GM18505 (cell line): ENCODE results near the gene NUDCD3.
A peak's percentile ranks its signal among the peaks of the same experiment; 100 is the strongest.

ENCODE experiments used
- ATAC-seq: cut with Tn5 transposase; IDR thresholded peaks from one replicate; pipeline ENCODE4 v1.9.1; 2021; ENCODE audit not compliant: unreplicated experiment
- POLR2A ChIP-seq: IDR thresholded peaks from 4 replicates; pipeline ENCODE4 v1.6.1; 2011; ENCODE audit warnings: borderline replicate concordance; ENCODE audit not compliant: insufficient read depth, insufficient read length; ENCODE audit errors: extremely low read depth

Gene NUDCD3

DNA sequence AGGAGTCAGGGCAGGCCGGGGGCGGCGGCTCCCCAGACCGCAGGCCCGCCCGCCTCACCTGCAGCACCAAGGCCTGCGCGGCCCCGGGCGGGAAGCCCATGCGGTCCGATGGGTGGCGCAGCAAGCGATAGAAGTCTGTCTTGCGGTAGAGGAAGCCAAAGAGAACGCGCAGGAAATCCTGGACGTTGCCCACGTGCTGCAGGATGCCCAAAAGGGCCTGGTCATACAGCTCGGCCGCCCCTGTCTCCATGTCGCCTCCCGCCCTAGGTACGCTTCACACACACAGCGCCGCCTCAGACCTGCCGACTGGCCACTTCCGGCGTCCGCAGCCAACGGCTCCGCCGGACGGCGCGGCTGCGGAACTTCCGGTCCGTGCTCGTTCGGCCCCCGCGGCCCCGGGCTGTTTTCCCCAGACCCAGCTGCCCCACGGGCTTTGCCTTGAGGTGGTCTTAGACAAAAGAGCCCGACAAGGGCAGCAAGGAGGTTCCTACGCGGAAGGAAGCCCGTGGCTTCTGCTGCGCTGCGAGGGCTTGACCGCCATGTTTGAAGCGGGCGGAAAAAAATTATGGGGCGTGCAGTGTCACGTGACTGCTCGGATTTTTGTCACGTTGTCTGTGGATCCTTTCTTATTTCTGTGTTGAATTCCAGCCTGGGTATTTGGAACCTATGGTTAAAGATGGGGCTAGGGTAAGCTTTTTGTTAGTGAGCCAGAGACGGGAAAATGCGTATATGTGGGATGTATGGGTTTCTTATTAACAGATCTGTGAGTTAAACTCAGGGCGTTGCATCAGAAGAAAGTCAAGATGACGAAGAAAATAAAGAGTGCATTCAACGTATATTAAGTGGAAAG is at the start of gene NUDCD3:
TSS of gene NUDCD3 (minus strand) at position 308 of the 850 bp plus-strand sequence. CDS start at position 250, 58 bp downstream.
- ATAC-seq = peak; percentile 90
- TF ChIP-seq POLR2A = peak; percentile 72

DNA sequence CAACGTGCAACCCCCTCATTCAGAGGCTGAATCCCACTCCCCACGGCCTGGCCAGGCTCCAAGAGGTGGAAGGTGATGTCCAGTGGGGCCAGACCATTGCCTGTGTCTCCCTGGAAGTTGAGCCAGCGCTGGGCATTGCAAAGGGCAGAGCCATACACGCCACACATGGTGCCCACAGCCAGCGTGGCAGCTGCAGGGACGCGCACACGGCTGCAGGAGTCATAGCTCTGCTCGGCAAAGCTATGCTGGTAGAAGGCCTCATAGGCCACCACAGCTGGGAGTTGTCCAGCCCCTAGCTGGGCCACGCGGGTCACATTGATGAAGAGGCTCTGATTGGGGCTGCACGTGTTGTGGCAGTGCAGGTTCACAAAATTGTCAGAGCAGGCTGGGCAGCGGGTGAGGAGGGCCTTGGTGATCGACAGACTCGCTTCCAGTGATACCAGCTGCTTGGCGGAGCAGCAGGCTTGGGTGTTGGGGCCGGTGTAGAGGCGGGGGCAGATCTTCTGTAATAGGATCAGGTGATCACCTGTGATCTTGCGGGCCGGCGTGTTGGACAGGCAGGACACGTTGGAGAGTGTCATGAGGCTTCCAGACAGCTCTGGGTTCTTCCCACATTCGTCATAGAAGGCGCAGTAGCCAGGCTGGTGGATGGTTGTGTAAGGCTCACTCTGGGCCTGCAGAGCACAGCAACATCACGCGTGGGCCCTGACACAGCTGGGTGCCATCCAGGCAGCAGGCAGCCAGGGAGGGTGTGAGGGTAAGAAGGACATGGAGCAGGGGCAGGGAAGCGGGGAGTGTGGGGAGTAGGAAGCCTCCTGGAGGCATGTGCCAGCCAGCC is 49.4 kb upstream of the NUDCD3 start:
- no peak for ATAC-seq
- no peak for TF ChIP-seq POLR2A

DNA sequence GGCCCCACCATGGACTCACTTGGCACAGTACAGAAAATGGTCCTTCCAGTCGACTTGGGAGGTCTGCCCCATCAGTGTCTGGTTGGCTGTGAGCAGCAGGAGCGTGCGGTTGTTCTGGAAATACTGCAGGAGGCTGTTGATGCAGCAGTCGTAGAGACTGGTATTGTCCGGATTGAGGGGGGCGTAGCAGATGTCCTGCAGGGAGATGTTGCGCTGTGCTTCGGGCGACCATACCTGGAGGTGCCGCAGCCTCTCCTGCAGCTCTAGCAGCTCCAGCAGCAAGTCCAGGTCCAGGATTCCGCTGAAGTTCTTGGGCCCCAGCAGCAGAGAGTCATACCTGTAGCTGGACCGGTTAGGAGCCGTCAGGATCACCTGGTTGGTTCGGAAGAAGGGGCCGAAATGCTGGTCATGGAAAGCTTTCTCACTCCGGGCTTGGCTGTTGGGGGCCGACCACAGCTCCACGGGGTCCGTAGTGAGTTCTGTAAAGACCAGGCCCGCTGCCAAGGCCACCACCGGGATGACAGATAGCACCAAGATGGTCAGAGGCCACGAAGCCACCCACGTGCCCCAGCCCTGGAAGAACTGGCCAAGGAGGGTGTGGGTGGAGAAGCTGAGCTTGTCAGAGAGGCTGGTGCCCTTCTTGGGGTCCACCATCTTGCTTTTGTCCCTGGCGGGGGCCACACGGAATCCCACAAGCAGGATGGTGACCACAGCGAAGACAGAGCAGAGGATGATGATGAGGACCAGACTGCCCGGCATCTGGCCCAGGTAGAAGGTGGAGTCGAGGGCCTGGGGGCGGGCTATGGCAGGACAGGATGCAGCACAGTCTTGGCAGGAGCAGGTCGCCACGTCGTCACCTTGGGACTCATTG is 48.6 kb upstream of the NUDCD3 start:
- no peak for TF ChIP-seq POLR2A
- no peak for ATAC-seq

DNA sequence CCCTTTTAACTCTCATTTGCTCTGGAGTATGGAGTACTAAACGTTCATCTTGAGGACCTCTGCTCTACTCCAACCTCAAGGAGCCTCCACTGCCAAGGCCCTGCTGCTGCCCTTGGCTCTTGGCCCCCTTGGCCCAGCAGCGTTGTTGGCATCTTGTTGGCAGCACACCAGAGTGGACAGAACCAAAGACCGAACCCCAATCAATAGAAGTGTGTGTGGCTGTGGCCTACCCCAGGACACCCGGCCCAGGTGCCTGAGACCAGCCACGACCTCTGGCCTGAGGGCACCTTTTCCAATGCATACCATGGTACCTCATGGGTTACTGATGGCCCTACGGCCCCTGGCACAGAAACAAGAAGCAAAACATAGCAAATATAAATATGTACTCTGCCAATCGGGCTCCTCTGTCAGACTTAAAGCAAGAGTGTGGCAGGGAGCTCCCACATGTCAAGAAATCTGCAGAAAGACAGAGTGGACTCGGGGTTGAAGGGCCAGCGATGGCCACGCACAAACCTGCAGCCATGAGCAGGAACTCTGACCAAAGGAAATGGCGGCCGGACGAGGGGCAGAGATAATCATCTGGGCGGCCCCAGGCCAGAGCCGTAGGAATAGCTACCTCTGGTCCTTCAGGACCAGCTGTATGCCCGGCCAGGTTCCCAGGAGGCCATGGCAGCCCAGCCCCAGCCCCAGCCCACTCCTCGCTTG is 47.8 kb upstream of the NUDCD3 start:
- ATAC-seq = no peak
- no peak for TF ChIP-seq POLR2A

DNA sequence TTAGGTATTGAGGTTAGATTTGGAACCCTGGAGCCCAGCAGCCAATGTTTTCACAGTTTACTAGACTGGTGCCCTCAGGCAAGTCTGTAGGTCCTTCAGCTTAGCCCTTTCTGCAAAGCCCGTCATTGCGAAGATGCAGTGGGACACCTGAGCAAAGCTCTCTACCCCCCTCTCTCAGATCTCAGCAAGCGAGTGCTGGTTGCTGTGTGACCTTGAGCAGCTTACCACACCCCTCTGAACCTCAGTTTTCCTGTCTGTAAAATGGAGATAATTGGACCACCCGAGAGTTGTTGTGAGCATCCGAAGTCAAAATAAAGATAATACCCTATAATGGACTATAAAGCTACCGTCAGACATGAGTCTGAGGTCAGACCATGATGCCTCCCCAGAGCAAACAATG is 47.0 kb upstream of the NUDCD3 start:
- TF ChIP-seq POLR2A = no peak
- no peak for ATAC-seq

DNA sequence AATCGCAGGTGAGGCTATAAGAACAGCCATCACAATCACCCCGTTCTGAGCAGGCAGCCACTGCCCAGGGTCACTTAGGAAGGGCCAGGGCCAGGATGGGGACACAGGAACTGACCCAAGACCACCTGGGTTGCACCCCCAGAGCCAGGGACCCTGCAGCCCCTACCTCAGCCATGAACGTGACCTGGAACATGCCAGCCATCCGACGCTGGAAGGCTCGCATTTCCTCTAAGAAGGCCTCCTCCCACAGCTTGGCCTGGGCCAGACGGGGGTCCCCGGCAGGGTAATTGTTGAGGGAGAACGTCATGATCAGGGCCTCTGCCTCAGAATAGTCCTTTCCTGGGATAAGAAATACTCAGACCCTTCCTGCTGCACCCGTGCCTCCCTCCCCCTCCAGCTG is 45.6 kb upstream of the NUDCD3 start:
- TF ChIP-seq POLR2A = no peak
- no peak for ATAC-seq

DNA sequence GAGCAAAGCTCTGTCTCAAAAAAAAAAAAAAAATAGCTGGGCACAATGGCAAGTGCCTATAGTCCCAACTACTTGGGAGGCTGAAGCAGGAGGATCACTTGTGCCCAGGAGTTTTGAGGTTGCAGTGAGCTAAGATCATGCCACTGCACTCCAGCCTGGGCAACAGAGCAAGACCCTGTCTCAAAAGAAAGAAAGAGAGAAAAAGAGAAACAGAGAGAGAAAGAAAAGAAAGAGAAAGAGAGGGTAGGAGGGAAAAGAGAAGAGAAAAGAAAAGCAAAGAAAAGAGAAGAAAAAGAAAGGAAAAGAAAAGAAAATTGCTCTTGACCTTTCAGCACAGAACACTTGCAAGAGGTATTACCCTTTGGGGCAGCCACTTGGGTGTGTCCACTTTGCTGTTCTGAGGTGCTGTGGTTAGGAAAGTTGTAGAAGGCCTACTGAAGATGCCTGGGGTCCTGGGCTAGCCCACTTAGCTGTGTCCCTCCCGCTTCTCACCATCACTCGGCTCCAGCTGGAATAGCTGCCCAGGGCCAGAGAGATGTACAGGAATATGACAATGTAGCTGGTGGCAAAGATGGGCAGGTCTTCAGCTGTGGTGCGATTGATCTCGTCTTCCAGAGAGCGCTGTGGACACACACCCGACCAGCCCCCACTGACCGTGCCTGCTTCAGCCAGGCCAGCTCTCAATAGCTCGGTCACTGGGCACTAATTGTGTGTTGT is 45.0 kb upstream of the NUDCD3 start:
- no peak for TF ChIP-seq POLR2A
- ATAC-seq = no peak

DNA sequence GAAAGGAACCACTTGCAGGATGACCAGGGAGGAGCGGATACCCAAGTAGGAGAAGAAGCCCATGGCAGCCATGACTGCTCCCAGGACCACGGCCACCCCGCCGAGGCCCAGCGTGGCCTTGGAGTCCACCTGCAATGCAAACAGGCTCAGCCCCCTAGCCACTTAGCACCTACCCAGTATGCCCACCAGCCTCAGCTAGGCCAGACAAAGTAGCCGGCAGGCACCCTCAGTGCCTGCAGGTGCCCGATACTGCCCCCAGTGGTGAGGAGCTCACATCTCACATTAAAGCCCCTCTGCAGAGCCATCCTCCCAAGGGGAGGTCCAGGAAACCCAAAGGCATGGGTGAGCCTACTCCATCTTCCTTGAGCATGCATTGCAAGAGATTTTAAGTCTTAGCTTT is 44.0 kb upstream of the NUDCD3 start:
- no peak for ATAC-seq
- TF ChIP-seq POLR2A = no peak

DNA sequence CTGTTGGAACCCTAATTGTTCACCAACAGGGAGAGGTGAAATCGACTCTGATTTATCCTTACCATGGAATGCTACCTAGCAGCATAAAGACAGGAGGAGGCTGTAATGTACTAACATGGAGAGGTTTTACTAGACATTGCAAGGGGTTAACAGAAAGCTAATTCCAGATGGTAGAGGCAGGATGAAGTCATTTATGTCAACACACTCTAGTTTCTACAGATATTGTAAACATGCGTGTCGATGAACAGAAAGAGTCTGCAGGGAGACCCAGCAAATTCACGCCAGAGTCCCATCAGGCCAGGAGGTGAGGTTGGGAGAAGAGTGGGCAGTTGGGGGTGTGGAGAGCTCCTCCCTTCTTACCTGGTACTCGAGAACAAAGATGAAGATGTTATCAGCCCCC is 43.6 kb upstream of the NUDCD3 start:
- no peak for TF ChIP-seq POLR2A
- no peak for ATAC-seq

DNA sequence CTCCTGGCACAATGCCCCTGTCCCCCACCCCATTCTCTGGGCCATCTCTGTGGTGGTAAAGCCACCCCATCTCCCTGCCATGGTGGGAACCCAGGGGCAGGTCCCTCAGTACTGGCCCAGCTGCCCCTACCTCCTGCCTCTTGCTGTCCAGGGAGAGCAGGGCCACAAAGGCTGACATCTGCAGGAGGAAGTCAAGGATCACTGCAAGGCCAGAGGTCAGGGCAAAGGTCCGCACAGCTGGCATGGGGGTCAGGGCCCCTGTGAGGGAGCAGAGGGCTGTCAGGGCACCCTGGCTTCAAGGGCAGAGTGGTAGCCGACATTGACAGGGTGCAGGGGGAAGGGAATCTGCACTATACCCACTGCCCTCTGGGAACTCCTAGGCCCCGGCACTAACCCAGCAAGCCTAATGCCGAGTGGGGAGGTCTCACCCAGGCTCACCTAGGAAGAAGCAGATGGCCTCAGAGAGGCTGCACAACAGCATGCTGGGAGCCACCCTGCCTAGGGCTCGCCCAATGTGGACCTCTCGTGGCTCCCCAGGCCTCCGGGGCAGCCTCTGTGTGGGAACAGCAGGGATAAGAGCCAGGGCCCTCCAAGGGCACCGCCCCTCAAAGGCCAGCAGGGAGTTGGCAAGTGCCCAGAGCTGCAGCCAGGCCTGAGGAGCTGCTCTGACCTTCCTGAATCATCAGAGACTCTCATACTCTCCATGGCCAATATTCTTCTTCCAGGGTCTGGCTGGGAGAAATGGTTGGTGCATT is 43.0 kb upstream of the NUDCD3 start:
- no peak for TF ChIP-seq POLR2A
- ATAC-seq = no peak
